ENCODE data around the gene ANK2.

- TF ChIP-seq, protein P1, sequence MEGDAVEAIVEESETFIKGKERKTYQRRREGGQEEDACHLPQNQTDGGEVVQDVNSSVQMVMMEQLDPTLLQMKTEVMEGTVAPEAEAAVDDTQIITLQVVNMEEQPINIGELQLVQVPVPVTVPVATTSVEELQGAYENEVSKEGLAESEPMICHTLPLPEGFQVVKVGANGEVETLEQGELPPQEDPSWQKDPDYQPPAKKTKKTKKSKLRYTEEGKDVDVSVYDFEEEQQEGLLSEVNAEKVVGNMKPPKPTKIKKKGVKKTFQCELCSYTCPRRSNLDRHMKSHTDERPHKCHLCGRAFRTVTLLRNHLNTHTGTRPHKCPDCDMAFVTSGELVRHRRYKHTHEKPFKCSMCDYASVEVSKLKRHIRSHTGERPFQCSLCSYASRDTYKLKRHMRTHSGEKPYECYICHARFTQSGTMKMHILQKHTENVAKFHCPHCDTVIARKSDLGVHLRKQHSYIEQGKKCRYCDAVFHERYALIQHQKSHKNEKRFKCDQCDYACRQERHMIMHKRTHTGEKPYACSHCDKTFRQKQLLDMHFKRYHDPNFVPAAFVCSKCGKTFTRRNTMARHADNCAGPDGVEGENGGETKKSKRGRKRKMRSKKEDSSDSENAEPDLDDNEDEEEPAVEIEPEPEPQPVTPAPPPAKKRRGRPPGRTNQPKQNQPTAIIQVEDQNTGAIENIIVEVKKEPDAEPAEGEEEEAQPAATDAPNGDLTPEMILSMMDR (conservative IDR thresholded peaks at IDR 0.05), result no peak
- TF ChIP-seq ZFX (IDR thresholded peaks at IDR 0.05), result no peak
These were observed 287.1 kb downstream of the ANK2 start for GRCh38 chr4:113336556-113336955.
